Fibroblast of lung (primary cell): ENCODE results near the gene HNRNPDL. TPM values are rescaled to one million over a fixed set of nuclear protein-coding genes. Genes with fewer than 3 reads are reported as not detected.
"Not testable (repeated sequence)": the region's sequence is repeated elsewhere in the genome, so short reads cannot be mapped to it uniquely, and the experiment has no call there.

Experiments used
- DNase-seq, 2 donors: peaks; one replicate each; pipeline versions ENCODE4 v3.0.0 to v3.0.0-alpha.2; 2010; ENCODE audit warnings: low read depth in 2 of 2
- H2AFZ ChIP-seq: 2 replicates; pipeline ENCODE4 v1.5.1; 2012; ENCODE audit warnings: low read length, control low read depth, inconsistent platforms
- H3K27ac ChIP-seq: 2 replicates; pipeline ENCODE4 v1.5.1; 2011; ENCODE audit warnings: low read length, control low read depth; ENCODE audit not compliant: insufficient read depth
- H3K27me3 ChIP-seq: 2 replicates; pipeline ENCODE4 v1.5.1; 2011; ENCODE audit warnings: mild to moderate bottlenecking, low read length; ENCODE audit not compliant: control insufficient read depth, insufficient read depth
- H3K36me3 ChIP-seq: 2 replicates; pipeline ENCODE4 v1.5.1; 2011; ENCODE audit warnings: low read length; ENCODE audit not compliant: control insufficient read depth, insufficient read depth
- H3K4me1 ChIP-seq: 2 replicates; pipeline ENCODE4 v1.5.1; 2011; ENCODE audit warnings: low read length; ENCODE audit not compliant: control insufficient read depth, insufficient read depth; ENCODE audit errors: extremely low read depth
- H3K4me2 ChIP-seq: 2 replicates; pipeline ENCODE4 v1.5.1; 2011; ENCODE audit warnings: low read length, control low read depth; ENCODE audit not compliant: insufficient read depth; ENCODE audit errors: extremely low read depth
- H3K4me3 ChIP-seq, 4 experiments: fragments of 200-600 bp in 1 of 4; sonication (generic) in 1 of 4; replicated peaks in 1 of 4; 2 replicates each; pipeline ENCODE4 v1.5.1; 2011 to 2016; ENCODE audit warnings: low read length in 4 of 4, low read depth in 3 of 4, mild to moderate bottlenecking in 3 of 4, control low read depth in 2 of 4, inconsistent platforms in 1 of 4, mixed read lengths in 1 of 4; ENCODE audit not compliant: insufficient read depth in 1 of 4; ENCODE audit errors: control extremely low read depth in 1 of 4
- H3K79me2 ChIP-seq: 2 replicates; pipeline ENCODE4 v1.5.1; 2012; ENCODE audit warnings: mild to moderate bottlenecking, low read length, inconsistent platforms; ENCODE audit not compliant: control insufficient read depth, insufficient read depth
- H3K9ac ChIP-seq: 2 replicates; pipeline ENCODE4 v1.5.1; 2011; ENCODE audit warnings: mild to moderate bottlenecking, low read length, control low read depth; ENCODE audit not compliant: insufficient read depth
- H3K9me3 ChIP-seq: 2 replicates; pipeline ENCODE4 v1.5.1; 2012; ENCODE audit warnings: low read depth, low read length; ENCODE audit not compliant: control insufficient read depth, insufficient read depth
- H4K20me1 ChIP-seq: 2 replicates; pipeline ENCODE4 v1.5.1; 2011; ENCODE audit warnings: low read length; ENCODE audit not compliant: control insufficient read depth, insufficient read depth; ENCODE audit errors: extremely low read depth
- CTCF ChIP-seq, 2 donors: IDR thresholded peaks in 1 of 2; conservative IDR thresholded peaks in 1 of 2; 1 replicate in 1 of 2; 2 replicates in 1 of 2; pipeline ENCODE4 v1.5.1; 2011 to 2012; ENCODE audit warnings: low read length in 2 of 2, control low read depth in 1 of 2, inconsistent platforms in 1 of 2, low read depth in 1 of 2, mild to moderate bottlenecking in 1 of 2
- EZH2 ChIP-seq: IDR thresholded peaks from 2 replicates; pipeline ENCODE4 v1.5.1; 2012; ENCODE audit warnings: low read length, control low read depth, mild to moderate bottlenecking; ENCODE audit errors: missing control alignments
- polyA plus RNA-seq, 2 donors: library from polyadenylated mRNA; depleted of rRNA in 1 of 2; stranded (reverse) in 1 of 2; unstranded in 1 of 2; fragments of >200 nt; gene quantifications; 2 replicates each; pipeline ENCODE4 v1.2.1, GENCODE V29; 2011 to 2012; ENCODE audit warnings: missing spikeins in 1 of 2
- total RNA-seq: library from RNA; depleted of rRNA; stranded (reverse); fragments of >200 nt; gene quantifications from 2 replicates; pipeline ENCODE4 v1.2.1, GENCODE V29; 2014

HNRNPDL gene
- total and polyA plus RNA-seq, 2 donors (not counting 1 experiment from before 2014, with no cell fraction given) = 161 to 381 TPM

- Histone ChIP-seq H3K36me3 (peaks cover 23% of the 10 kb centered on the region), H3K79me2 (peaks cover 24% of the 10 kb centered on the region), H4K20me1 (peaks cover 12% of the 10 kb centered on the region), H3K4me3 (no peak overlapping the region), H3K9ac (no peak overlapping the region), H3K4me2 (no peak overlapping the region), H3K9me3 (no peaks in the 10 kb centered on the region), H3K4me1 (peaks cover 15% of the 10 kb centered on the region), H2AFZ (no peak overlapping the region), H3K27ac (no peak overlapping the region), H3K27me3 (no peaks in the 10 kb centered on the region)
- TF ChIP-seq EZH2 = no peak
- no peak for TF ChIP-seq CTCF (conservative IDR thresholded peaks at IDR 0.05 in 1 of 2, IDR thresholded peaks at IDR 0.05 in 1 of 2; ENCODE audit: low read depth in 1 of 2, low read length in 2 of 2)
- no peak for DNase-seq
Measured at GRCh38 chr4:82421796-82422560, 8.3 kb downstream of the HNRNPDL start.

- no peaks in the 10 kb centered on the region for H3K9me3 ChIP-seq
- no peaks in the 10 kb centered on the region for H4K20me1 ChIP-seq
- H2AFZ ChIP-seq = no peak overlapping the region
- peaks cover 6% of the 10 kb centered on the region for H3K4me1 ChIP-seq
- H3K4me2 ChIP-seq = no peak overlapping the region
- no peak for DNase-seq
- TF ChIP-seq CTCF (conservative IDR thresholded peaks at IDR 0.05 in 1 of 2, IDR thresholded peaks at IDR 0.05 in 1 of 2; ENCODE audit: low read depth in 1 of 2, low read length in 2 of 2) = no peak
- no peak for TF ChIP-seq EZH2
- H3K79me2 ChIP-seq = no peaks in the 10 kb centered on the region
- H3K27ac ChIP-seq = no peak overlapping the region
- H3K9ac ChIP-seq = no peak overlapping the region
- no peak overlapping the region for H3K4me3 ChIP-seq
- H3K27me3 ChIP-seq = no peaks in the 10 kb centered on the region
- peaks cover 9% of the 10 kb centered on the region for H3K36me3 ChIP-seq
Measured at GRCh38 chr4:82419451-82419850, 10.8 kb downstream of the HNRNPDL start.

- no peak overlapping the region for H3K4me3 ChIP-seq
- H4K20me1 ChIP-seq = no peaks in the 10 kb centered on the region
- no peak overlapping the region for H2AFZ ChIP-seq
- no peaks in the 10 kb centered on the region for H3K27me3 ChIP-seq
- no peak overlapping the region for H3K4me2 ChIP-seq
- H3K36me3 ChIP-seq = no peaks in the 10 kb centered on the region
- no peaks in the 10 kb centered on the region for H3K4me1 ChIP-seq
- H3K9ac ChIP-seq = no peak overlapping the region
- no peak for TF ChIP-seq CTCF (conservative IDR thresholded peaks at IDR 0.05 in 1 of 2, IDR thresholded peaks at IDR 0.05 in 1 of 2; ENCODE audit: low read depth in 1 of 2, low read length in 2 of 2)
- no peak for TF ChIP-seq EZH2
- DNase-seq = no peak
- H3K27ac ChIP-seq = no peak overlapping the region
- H3K9me3 ChIP-seq = no peaks in the 10 kb centered on the region
- no peaks in the 10 kb centered on the region for H3K79me2 ChIP-seq
Measured at GRCh38 chr4:82415922-82416365, 14.3 kb downstream of the HNRNPDL start.

- not testable (repeated sequence) for H4K20me1 ChIP-seq, H3K9me3 ChIP-seq, H3K4me1 ChIP-seq, H3K4me2 ChIP-seq, H3K36me3 ChIP-seq, DNase-seq, H3K4me3 ChIP-seq, H2AFZ ChIP-seq, H3K79me2 ChIP-seq, H3K27ac ChIP-seq, H3K9ac ChIP-seq, H3K27me3 ChIP-seq
Measured at GRCh38 chr4:82415061-82415460, 15.2 kb downstream of the HNRNPDL start.
